Fibroblast of gingiva (primary cell): ENCODE results near the gene ZCCHC2.
A peak's percentile ranks its signal among the peaks of the same experiment; 100 is the strongest.

ENCODE experiments used
- DNase-seq: peaks from one replicate; pipeline ENCODE4 v3.0.0-alpha.2; 2011; ENCODE audit warnings: low read depth

ZCCHC2 gene

DNA sequence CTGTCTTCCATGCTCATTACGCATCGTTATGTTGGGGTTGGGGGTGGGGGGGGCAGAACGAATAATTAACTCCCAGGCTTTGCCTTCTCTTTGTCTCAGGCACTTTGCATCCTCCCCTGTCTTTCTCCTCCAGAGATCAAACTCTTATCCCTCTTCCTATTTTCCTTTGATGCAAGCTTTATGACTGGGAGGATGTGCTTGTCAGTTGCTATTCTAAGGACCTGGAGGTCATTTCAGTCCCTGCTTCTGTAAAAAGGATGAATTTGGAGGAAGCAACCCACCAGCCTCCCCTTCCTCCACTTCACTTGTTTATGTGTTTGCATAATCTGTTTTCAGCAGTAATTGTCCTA lies 87.5 kb downstream of the ZCCHC2 start:
- no peak for DNase-seq

DNA sequence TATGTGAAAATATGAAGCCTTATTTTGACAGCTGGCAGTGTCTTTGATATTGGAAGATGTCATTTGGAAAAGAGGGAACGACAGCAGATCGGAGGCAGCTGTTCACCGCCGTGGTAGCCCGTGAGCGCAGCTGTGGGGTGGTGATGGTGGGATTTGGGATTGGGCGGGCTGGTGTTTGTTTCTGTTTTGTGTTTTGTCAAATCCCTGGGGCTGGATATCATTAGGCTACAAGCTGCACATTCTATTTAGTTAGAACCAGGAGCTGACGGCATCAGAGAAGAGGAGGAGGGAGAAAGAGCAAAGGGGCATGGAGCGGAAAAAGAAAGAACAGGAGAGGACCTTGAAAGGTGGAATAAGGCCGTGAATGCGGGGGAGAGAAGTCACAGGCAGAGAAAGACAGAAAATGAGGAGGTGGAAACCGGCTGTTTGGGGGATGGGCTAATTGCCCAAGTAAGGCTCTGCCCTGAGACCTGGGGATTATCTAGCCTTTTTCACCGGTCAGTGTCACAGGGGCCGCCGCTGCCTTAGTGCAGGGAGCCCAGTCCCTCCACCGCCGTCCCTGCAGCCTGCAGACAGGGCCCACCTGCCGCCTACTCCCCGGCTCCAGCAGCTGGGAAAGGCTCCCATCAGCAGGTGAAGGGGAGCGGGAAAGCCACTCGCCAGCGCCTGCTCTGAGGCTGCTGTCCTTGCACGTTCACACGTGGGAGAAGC lies 88.0 kb downstream of the ZCCHC2 start:
- no peak for DNase-seq

DNA sequence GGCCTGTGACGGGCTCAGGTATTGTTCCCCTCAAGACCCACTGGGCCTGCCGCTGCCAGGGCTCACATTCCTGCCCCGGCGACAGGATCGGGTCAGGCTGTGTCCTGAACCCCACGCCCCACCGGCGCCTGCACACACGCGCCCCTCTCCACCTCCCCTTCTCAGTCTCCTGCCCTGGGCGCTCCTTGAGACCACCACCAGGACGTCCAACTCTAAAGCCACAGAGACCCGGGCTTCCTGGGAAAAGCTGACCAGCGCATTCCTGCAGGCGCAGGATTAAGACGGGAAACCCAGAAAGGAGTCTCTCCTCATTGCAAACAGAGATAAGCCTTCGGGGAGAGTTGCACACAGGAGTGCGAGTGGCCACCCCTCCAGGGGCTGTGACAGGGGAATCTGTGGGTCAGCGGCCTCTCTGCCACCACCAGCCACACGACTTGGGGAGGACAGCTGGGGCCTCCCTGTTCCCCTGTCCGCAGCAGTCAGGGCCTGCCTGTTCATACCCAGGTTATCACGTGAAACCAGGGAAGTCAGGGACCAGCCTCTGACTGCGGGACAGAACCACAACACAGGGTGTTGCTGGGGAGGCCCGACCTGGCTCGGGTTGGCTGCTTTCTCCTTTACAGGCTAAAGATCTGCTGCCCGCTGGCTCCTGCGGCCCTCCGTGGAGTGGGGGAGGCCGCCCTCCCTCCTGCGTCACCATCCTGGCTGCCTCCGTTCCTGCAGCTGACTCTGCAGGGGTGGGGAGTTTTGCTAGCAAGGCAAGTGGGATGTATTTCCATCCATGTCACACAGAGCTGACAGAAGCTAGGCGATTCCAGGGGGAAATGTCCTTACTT lies 88.8 kb downstream of the ZCCHC2 start:
- no peak for DNase-seq

DNA sequence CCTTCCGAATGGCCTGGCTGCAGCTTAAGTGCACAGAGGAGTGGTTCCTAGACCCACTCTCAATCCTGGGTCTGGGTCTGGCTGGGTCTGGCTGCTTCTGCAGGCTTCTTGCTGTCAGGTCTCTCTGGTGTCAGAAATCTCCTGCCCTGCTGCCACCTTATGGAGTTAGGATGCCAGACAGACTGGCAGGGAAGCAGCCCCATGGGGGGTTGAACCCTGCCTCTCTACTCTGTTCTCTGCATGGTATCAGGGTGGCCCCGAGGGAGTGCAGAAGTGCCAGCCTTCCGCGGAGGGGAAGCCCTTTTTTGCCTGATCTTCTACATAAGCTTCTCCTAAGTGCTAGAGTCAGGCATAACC lies 89.4 kb downstream of the ZCCHC2 start:
- no peak for DNase-seq

DNA sequence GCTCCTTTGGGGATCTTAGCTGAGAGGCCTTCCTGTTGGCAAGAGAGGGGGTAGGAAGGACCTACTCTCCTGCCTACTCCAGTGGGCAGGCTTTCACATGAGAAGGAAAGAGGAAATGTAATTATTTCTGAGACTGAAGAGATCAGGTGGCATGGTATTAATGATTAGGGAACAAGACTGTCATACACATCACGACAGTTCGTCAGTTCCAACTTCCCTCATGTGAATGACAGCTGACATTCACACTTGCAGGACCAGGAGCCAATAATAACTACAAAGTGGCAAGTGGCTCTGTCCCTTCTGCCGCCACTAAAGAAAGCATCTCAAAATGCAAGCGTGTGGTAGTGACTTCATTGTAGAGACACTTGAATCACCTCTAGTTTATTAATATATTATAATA lies 90.0 kb downstream of the ZCCHC2 start:
- no peak for DNase-seq

DNA sequence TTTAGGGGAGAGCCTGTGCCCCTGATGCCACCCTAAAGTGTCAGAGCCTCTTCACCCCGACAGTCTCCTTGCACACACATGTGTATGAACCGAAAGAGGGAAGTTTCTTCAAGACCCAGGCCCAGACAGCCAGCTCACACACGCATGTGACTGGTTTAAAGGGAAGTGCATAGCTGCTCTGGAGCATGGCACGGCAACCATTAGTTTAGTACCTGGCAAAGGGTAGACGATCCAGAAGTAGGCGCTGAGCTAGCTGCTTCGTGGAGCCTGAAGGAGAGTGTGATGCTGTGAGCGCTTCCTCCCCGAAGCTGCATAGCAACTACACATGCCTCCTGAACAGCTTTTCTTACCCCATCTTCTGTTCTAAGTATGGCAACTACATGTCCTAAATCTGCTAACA lies 91.7 kb downstream of the ZCCHC2 start:
- no peak for DNase-seq

DNA sequence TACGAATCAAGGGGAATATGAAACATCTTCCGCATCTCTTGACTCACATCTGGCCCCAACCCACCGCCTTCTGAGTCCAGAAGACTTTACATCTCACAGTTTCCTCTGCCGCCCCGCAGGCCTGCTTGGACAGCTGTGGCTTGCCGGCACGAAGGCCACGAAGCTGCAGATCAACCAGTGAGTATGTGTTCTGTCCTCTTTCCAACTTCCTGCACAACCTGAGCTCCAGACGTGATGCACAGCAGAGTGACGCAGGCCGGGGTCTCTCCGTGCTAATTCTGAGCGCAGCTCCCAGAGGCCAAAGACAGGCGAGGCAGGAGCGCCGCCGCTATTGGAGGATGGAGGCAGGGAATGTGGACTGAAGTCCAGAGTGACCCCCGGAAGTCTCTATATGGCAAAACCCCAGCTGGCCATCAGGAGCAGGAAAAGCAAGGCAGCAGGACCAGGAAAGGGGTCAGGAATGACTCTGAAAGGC lies 93.5 kb downstream of the ZCCHC2 start:
- DNase-seq: peak; percentile 37

DNA sequence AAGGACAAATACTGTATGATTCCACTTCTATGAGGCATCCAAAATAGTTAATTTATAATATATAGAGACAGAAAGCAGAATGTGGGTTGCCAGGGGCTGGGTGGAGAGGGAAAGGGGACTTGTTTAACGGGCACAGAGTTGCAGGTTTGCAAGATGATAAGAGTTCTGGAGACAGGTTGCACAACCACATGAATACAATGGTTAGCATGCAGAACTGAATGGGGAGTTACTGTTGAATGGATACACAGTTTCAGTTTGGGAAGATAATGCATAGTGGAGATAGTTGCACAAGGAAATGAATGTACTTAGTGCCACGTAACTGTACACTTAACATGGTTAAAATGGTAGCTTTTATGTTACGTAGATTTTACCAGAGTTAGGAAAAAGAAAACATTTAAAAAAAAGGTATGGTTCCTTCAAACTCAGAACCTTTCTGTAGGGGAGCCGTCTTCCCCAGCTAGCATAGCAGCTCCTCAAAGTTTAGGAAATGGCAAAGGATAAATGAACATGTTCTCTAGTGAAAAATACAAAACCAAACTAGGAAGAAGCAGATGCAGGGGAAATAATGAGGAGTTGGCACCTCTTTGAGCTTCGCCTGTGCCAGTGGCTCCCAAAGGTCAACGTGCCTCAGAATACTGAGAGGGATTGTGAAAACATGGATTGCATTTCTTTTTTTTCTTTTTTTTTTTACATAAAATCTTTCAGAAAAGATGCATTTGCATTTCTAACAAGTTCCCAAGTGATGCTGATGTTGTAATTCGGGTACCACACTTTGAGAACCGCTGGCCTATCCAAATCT lies 95.2 kb downstream of the ZCCHC2 start:
- no peak for DNase-seq

DNA sequence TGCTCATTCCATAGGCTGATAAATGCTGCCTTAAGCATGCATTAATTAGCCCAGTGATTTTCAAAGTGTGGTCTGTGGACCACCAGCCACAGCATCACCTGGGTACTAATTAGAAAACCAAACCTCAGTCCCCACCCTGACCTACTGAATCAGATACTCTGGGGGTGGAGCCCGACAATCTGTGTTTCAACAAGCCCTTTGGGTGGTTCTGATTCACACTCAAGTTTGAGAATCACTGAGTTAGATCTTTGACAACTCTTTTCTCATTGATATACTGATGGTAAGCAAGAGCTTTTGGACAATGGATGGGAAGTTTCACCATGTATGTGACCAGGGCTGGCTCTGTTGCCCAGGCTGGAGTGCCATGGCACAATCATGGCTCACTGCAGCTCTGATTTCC lies 95.9 kb downstream of the ZCCHC2 start:
- no peak for DNase-seq

DNA sequence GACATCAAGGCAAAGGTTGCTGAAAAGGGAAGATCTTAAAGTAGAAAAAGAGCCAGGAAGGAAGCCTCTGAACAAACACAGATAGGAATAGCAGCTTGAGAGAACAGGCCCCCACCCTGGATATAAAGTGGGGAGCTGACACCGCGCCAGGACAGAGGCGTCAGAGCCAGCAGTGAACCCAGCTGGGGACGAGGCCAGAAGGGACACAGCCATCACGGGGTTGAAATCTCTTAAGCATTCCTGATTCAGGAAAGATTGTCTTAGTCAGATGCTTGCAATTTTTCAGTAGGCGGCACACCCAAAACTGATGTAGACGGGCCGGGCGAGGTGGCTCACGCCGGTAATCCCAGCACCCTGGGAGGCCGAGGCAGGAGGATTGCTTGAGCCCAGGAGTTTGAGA lies 98.7 kb downstream of the ZCCHC2 start:
- DNase-seq: no peak

DNA sequence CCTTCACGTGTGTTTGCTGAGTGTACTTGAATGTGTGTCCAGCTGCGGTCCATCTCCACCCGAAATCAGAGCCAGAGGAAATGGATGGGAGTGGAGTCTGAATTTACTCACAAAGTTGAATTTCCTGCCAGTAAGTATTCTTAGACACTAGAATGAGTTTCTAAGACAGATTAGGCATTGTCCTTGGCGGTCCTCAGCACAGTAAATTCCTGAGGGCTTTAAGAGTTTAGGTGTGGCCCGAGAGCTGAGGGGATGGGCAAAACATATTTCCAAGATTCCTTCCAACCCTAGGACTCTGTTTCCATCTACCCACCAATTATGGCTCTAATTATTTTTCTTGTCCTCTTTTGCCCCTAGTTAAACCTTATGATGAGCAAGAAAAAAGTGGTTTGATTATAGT lies 102.2 kb downstream of the ZCCHC2 start:
- DNase-seq: no peak
